GM19467 (cell line): Measurements from ENCODE around the gene TSPAN19.
"Not testable (repeated sequence)": the region's sequence is repeated elsewhere in the genome, so short reads cannot be mapped to it uniquely, and the experiment has no call there.

Experiments
- ATAC-seq: cut with Tn5 transposase; IDR thresholded peaks from one replicate; pipeline ENCODE4 v1.9.1; 2021; ENCODE audit warnings: mild to moderate bottlenecking, moderate library complexity; ENCODE audit not compliant: unreplicated experiment

TSPAN19 gene

GRCh38 chr12:85036234-85036707 lies at the start of gene TSPAN19, which contains the start of gene LRRIQ1:
Gene TSPAN19, minus strand, starts transcription at chr12:85036277. Its CDS starts 6,331 bp downstream, at chr12:85029946.
Gene LRRIQ1, plus strand, starts transcription at chr12:85036351. Its CDS starts 1,826 bp downstream, at chr12:85038177.
- ATAC-seq, result peak; percentile 96

- ATAC-seq, result no peak
Observed at GRCh38 chr12:85085066-85085465, 49.0 kb upstream of the TSPAN19 start.

GRCh38 chr12:85076688-85077430 lies 40.8 kb upstream of the TSPAN19 start:
- peak; percentile 84 for ATAC-seq

- ATAC-seq, result no peak
Observed at GRCh38 chr12:85072826-85073225, 36.7 kb upstream of the TSPAN19 start.

GRCh38 chr12:85065837-85066482 lies 29.9 kb upstream of the TSPAN19 start:
- ATAC-seq, result no peak

GRCh38 chr12:85060916-85061315 lies 24.8 kb upstream of the TSPAN19 start:
- no peak for ATAC-seq

- ATAC-seq, result no peak
Observed at GRCh38 chr12:85059594-85059993, 23.5 kb upstream of the TSPAN19 start.

- no peak for ATAC-seq
Observed at GRCh38 chr12:85058339-85058738, 22.3 kb upstream of the TSPAN19 start.

GRCh38 chr12:85057370-85057963 lies 21.4 kb upstream of the TSPAN19 start:
- ATAC-seq, result peak; percentile 76

- no peak for ATAC-seq
Observed at GRCh38 chr12:85043829-85044228, 7.8 kb upstream of the TSPAN19 start.

- ATAC-seq, result no peak
Observed at GRCh38 chr12:85041395-85041794, 5.3 kb upstream of the TSPAN19 start.

GRCh38 chr12:85036733-85037132 lies 656 bp upstream of the TSPAN19 start:
- no peak for ATAC-seq

- ATAC-seq, result no peak
Observed at GRCh38 chr12:85029456-85029855, 6.6 kb downstream of the TSPAN19 start.

GRCh38 chr12:85018098-85018497 lies 18.0 kb downstream of the TSPAN19 start:
- no peak for ATAC-seq

GRCh38 chr12:85017618-85018017 lies 18.5 kb downstream of the TSPAN19 start:
- ATAC-seq, result no peak

GRCh38 chr12:85017133-85017532 lies 18.9 kb downstream of the TSPAN19 start:
- no peak for ATAC-seq

GRCh38 chr12:85016413-85016812 lies 19.7 kb downstream of the TSPAN19 start:
- ATAC-seq, result no peak

GRCh38 chr12:85007836-85008235 lies 28.2 kb downstream of the TSPAN19 start:
- no peak for ATAC-seq

GRCh38 chr12:85006206-85006605 lies 29.9 kb downstream of the TSPAN19 start:
- ATAC-seq, result no peak

- ATAC-seq, result no peak
Observed at GRCh38 chr12:85005615-85006014, 30.5 kb downstream of the TSPAN19 start.

- not testable (repeated sequence) for ATAC-seq
Observed at GRCh38 chr12:85005047-85005446, 31.0 kb downstream of the TSPAN19 start.

- ATAC-seq, result no peak
Observed at GRCh38 chr12:85004204-85004603, 31.9 kb downstream of the TSPAN19 start.
